COLO668 (cell line): ENCODE results near the gene SERINC2.
A peak's percentile ranks its signal among the peaks of the same experiment; 100 is the strongest.
"Not testable (repeated sequence)": the region's sequence is repeated elsewhere in the genome, so short reads cannot be mapped to it uniquely, and the experiment has no call there.

Experiments used
- DNase-seq: peaks from one replicate; lab custom pipeline; 2025; ENCODE audit not compliant: unreplicated experiment; lab: John Stamatoyannopoulos, UW

The SERINC2 gene

GRCh38 chr1:31431351-31432257 is 18.6 kb downstream of the SERINC2 start:
- DNase-seq, result not testable (repeated sequence)

DNA sequence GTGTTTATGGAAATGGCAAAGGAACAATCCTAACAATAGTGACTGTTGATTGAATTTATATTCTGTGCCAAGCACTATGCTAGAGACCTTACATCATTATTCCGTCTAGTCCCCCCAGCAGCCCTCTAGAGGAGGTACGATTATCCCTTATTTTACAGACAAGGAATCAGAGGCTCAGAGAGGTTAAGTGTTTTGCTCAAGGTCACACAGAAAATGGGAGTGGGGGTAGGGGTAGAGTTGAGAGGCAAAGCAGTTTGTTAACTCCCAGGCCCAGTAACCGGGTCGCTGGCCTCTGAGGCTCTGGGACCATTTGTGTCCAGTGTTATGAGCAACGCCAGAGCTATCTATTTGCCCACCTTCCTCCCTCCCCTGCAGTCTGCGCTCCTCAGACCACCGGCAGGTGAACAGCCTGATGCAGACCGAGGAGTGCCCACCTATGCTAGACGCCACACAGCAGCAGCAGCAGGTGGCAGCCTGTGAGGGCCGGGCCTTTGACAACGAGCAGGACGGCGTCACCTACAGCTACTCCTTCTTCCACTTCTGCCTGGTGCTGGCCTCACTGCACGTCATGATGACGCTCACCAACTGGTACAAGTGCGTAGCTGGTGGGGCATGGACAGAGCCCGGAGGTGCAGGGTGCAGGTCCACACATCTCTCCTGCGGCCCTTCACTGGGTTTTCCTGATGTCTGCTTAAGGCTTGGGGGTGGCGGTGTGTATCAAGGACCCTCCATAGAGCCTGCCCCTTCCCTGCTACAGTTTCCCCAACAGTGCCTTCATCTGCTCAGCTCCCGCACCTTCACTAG is 19.8 kb downstream of the SERINC2 start:
- DNase-seq, result peak; percentile 52

DNA sequence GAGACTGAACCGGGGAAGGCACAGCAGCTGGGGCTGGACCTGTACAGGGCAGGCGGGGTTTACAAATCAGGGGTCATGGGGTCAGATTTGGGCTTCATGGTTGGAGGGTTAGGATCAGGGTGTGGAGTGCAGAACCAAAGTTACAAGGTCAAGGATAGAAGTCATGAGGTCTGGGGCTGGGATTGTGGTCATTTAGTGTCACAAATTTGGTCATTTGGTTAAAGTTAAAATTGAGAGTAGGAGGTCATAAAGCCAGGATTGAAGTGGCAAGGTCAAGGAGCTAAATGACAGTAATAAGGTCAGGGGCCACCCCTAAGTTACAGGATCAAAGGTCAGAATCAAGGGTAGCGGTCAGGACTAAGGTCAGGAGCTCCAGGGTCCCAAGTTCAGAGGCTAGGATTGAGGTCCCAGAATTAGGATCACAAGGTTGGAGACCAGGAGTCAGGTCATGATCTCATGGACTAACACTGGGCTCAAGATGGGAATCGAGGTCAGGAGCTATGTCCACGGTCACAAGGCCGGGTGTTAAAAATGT is 20.4 kb downstream of the SERINC2 start:
- DNase-seq, result no peak

DNA sequence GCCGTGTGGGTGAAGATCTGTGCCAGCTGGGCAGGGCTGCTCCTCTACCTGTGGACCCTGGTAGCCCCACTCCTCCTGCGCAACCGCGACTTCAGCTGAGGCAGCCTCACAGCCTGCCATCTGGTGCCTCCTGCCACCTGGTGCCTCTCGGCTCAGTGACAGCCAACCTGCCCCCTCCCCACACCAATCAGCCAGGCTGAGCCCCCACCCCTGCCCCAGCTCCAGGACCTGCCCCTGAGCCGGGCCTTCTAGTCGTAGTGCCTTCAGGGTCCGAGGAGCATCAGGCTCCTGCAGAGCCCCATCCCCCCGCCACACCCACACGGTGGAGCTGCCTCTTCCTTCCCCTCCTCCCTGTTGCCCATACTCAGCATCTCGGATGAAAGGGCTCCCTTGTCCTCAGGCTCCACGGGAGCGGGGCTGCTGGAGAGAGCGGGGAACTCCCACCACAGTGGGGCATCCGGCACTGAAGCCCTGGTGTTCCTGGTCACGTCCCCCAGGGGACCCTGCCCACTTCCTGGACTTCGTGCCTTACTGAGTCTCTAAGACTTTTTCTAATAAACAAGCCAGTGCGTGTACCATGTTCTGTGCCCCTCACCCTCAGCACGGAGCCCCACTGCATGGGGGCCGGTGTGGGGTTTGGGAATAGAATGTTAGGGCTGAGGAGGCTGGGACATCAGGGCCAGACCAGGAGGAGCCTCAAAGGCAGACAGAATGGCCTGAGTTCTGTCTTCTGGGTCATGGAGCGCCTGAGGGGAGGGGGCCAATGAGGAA is 21.3 kb downstream of the SERINC2 start:
- DNase-seq, result no peak

DNA sequence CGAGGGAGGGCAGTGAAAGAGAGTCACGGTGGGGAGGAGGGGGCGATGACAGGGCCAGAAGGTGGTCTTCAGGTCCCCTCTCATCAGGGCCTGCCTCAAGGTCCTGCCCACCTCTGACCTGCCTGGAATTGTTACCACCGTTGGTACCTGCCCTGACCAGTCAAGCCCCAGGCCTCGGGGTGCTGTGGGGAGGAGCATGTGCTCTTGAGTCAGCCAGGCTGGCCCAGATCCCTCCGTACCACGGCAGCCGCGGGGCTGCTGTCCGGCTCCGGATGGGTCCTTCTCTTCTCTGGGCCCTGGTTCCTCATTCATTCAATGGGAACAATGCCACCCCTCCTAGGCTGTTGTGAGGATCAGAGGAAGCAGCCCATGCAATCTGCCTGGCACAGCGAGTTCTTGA is 22.0 kb downstream of the SERINC2 start:
- no peak for DNase-seq

DNA sequence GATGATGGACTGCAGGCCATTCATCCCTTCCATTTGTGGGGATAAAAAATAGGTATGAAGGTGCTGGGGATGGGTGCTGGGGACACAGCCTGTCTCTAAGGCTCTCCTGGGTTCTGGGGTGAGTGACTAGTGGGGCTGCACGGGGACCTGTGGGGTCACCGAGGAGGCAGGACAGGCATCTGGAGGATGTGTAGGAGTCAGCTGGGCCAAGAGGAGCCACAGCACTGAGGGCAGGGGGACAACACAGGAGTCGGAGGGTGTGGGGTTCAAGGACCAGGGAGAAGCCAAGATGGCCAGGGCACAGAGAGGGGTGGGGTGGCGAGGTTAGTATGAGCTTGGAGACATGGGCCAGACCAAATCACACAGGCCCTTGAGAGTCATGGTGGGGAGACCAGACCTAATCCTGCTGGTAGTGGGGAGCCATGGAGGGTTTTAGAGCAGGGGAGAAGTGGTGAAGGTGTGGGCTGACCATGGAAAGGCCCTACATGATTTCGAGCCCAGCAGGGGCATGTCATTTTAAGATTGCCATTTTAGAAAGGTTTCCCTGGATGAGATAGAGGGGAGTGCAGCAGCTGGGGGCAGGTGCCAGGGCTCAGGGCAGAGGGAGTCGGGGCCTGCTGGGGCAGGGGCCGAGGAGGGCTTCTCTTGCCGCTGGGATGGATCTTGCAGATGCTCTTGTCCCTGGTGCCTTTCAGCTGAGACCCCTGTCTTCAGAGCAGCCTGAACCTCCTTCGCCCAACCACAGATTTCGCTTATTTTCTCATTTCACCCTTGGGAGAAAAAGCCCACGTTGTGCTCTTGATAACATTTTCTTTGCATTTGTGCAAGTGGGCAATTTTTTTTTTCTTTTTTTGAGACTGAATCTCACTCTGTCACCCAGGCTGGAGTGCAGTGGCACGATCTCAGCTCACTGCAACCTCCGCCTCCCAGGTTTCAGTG is 22.7 kb downstream of the SERINC2 start:
- DNase-seq, result no peak

GRCh38 chr1:31436596-31437432 is 23.8 kb downstream of the SERINC2 start:
- DNase-seq, result no peak

GRCh38 chr1:31437433-31438037 is 24.5 kb downstream of the SERINC2 start:
- DNase-seq, result no peak

DNA sequence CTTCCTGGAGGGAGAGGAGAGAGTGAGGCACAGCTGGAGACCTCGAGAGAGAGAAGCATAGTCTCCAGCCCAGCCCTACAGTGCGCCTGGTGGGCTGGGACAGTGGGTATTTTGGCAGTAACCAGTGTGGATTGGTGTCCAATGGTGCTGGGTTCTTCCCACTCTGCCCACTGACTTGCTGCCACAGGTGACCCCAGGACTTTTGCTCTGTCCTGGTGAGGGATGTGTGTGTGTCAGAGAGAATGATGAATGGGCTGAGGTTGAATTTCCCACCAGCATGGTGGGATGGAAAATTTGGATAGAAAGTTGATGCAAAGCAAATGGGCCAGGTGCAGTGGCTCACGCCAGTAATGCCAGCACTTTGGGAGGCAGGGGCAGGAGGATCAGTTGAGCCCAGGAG is 26.3 kb downstream of the SERINC2 start:
- DNase-seq, result no peak

DNA sequence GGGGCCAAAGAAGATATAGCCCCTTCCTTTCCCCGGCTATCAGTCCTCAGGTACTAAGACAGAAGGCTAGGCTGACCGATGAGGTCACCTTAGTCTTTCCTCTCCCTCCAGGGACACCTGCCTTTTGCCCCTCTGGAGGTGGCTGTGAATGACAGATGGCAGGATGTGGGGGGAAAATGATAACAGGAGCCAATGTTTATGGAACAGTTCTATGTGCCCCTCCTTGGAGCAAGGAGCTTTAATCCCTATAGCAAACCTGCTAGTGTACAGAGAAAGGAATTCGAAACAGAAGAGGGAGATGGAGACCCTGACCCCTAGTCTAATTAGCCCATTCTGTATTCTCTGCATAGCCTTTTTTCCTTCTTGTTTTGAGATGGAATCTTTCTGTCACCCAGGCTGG is 28.1 kb downstream of the SERINC2 start:
- peak; percentile 54 for DNase-seq

DNA sequence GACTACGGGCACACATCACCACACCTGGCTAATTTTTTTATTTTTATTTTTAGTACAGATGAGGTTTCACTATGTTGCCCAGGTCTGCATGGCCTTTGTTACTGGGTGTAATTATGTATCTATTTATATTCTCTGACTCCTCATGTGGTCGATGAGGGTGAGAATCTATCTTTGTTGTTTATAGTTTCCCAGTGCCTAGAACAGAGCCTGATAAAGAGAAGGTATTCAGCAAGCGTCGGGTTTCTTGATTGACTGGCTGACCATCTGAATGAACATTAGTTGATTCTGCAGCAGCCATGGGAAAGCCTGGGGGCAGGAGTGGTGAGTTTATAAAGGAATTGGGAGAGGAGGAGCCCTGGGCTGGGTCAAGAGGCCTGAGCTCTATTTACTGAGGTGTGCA is 28.5 kb downstream of the SERINC2 start:
- DNase-seq, result no peak

GRCh38 chr1:31441970-31442647 is 29.1 kb downstream of the SERINC2 start:
- no peak for DNase-seq

DNA sequence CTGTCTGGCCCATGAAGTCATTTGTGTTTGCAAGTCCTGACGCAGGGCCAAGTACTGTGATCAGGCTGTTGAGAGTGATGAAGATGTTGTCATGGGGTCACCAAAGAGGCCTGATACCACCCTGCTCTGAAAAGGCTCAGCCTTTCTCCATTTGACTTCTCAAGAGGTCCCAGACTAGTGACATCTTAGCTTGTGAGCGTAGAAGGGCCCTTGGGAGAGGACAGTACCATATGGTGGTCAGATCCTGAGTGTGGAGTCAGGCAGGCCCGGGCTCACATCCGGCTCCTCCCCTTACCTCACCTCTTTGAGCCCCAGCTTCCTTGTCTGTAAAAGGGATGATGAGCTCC is 29.6 kb downstream of the SERINC2 start:
- no peak for DNase-seq

- no peak for DNase-seq
These were observed 30.7 kb downstream of the SERINC2 start for GRCh38 chr1:31443673-31444072.

DNA sequence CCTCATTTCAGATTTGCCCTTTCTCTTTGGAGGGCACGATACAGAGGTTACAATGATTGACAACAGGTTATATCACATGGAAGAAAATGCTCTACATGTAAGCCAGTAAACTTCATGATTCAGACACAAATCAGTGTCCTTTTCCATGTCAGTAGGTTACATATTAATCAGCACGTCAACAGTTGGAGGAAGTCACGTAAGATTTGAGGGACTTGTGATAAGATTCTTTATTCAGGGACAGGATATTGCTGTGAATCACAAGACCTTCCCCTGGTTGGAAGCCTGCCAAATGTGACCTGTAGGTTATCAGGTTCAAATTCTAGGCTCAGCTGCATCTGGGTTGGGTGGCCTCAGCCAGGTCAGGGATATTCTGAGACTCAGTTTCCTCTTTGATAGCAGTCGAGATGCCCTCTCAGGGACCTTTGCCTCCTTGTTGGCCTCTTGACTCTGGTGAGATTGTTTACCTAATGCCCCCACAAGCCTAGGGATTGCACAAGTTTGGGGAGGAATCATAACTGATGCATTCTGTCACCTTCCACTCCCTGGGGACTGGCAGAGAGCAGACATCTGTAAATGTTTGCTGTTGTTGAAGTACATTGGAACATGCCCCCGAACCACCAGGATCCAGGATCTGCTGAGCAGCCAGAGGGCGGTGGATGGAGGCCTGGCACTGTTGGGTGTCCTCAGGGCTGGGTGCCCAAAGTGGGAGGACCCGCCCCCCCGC is 31.9 kb downstream of the SERINC2 start:
- DNase-seq, result no peak

- no peak for DNase-seq
These were observed 32.9 kb downstream of the SERINC2 start for GRCh38 chr1:31445951-31446350.

DNA sequence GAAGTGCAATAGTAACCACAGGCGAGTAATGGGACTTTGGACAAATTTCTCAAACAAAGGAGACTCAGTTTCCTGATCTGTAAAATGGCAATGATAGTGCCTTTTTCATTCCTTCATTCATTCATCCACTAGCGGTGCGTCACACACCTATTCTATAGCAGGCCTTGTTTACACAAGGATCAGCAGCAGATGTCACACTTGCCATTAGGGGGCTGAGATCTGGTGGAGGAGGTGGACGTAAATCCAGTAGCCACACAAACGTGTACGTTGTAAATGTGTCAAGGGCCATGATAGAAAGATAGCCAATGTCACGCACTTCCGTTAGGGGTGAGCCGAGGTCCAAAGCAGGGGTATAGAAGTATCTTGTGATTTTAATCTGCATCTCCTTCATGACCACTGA is 34.2 kb downstream of the SERINC2 start:
- DNase-seq, result no peak
